Cerebellar nuclear complex (tissue), 1 donor: ENCODE results near the gene GALP.
"Not testable (repeated sequence)": the region's sequence is repeated elsewhere in the genome, so short reads cannot be mapped to it uniquely, and the experiment has no call there.

Source experiments
- DNase-seq, 2 experiments: peaks; one replicate each; lab custom pipeline; 2025; lab: John Stamatoyannopoulos, UW

GALP gene

DNA sequence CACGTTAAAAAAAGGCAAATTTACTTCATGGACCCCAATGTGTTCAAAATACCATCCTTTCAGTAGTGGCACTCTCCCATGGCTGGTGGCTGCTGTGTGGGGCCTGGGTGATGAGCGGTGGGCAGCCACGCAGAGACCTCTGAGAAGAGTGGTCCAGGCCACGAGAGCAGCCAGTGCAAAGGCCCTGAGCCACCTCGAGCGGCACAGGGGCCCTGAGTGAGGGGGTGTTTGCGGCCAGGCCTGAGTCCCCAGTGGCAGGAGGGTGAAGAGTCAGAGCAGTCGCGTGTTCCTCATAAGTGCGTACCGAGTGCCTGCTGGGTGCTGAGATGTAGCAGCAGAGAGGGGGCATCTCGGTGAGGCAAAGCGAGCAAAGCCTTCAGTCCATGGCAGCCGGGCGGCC, 27.7 kb upstream of the GALP start:
- DNase-seq = no peak

DNA sequence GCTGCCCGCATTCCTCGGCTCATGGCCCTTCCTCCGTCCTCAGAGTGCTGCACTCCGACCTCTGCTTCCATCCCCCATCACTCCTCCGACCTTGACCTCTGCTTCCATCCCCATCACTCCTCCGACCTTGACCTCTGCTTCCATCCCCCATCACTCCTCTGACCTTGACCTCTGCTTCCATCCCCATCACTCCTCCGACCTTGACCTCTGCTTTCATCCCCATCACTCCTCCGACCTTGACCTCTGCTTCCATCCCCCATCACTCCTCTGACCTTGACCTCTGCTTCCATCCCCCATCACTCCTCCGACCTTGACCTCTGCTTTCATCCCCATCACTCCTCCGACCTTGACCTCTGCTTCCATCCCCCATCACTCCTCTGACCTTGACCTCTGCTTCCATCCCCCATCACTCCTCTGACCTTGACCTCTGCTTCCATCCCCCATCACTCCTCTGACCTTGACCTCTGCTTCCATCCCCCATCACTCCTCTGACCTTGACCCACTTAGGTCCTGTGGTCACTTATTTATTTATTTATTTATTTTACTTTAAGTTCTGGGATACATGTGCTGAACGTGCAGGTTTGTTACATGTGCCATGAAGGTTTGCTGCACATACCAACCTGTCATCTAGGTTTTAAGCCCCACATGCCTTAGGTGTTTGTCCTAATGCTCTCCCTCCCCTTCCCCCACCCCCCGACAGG, 26.7 kb upstream of the GALP start:
- not testable (repeated sequence) for DNase-seq

DNA sequence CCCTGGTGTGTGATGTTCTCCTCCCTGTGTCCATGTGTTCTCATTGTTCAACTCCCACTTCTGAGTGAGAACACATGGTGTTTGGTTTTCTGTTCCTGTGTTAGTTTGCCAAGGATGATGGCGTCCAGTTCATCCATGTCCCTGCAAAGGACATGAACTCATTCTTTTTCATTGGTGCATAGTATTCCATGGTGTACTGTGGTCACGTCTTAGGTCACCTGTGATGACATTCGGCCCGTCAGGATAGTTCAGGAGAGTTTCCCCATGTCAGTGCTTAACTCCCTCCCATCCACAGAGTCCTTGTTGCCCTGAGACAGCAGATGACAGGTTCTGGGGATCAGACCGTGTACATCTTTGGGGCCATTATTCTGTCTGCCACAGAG, 26.2 kb upstream of the GALP start:
- DNase-seq = no peak

DNA sequence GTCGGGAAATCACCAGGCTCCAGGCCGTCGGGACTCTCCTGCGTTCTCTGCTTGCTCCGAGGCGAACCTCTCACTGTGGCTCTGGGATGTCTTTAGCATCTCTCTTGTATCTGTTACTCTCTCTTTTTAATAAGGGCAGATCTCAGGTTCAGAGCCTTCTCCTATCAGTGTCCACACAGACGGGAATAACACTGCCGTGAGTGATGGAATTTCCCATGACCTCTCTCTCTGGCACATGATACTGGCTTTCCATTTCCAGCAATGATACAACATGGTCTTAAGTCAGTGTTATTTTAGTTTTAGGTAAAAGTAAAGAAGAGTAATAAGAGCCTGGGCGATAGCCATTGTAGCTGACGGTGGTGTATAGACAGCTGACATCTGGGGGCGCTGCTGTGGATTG, 25.4 kb upstream of the GALP start:
- no peak for DNase-seq

DNA sequence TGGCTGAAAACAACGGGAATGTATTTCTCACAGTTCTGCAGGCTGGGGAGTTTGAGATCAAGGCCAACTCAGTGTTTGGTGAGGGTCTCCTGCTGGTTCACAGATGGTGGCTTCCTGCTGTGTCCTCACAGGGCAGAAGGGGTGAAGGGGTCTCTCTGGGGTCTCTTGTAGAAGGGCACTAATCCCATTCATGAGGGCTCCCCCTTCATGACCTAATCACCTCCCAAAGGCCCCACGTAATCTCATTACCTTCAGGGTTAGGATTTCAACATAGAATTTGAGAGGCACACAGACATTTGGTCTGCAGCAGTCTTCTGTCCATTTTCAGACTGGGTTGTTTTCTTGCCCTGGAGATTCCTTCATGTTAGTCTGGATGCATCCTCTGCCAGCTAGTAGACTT, 23.2 kb upstream of the GALP start:
- DNase-seq = no peak

DNA sequence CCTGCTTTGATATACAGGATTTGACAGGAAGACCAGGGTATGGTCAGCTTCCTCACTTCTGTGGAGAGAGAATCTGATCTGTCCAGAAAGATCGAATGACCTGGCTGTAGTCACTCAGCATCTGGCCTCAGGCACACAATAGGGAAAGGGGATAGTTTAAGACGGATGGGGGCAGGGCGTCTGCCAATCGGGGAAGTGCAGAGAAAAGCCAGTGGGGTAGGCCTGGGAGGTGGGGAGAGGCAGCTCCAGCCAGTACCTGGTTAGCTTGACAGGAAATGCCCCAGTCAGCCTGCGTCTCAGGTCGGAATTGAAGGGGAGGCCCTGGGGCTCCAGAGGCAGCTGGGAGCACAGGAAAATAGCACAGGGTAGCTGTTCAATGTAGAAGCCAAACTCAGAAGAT, 22.3 kb upstream of the GALP start:
- no peak for DNase-seq

DNA sequence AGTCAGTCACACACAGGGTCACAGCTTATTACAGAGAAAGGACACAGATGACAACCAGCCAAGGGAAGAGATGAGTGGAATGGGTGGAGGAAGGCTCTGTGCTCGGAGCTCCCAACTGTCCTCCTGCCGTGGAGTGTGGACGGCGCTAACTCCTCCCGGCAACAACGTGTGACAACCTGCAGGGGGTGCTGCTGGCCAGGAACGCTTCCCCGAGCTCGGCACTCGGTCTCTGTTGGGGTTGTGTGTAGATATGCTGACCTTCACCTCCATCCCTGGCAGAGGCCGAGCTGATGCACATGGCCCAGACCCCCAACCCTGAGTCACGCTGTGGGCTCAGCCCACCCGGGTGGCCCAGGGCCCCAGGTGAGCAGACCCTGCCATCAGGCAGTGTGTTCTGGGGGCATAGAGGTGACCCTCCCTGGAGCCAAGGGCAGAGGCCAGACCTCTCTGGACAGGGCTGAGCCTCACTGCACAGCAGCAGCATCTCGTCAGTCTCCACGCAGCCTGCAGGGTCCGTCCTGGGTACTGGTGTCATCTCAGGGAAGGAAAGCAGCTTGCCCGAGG, 20.6 kb upstream of the GALP start:
- no peak for DNase-seq

DNA sequence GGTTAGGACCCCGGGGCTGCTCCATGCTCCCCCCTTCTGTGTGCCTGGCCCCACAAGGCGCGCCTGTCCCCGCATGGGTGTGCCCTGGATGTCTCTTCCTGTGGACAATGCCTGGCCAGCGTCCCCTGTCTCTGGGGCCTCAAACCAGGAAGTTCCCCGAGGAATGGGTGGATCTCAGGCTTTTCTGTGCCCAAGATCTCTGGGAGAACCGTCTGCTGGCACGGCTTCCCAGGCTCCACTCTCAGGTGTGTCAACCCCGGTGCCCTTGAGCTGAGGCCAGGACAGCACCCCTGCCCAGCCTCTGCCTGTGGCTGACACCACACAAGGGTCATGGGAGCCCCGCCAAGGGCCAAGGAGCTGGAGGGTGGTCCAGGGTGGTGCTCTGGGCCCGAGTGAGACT, 19.0 kb upstream of the GALP start:
- no peak for DNase-seq

DNA sequence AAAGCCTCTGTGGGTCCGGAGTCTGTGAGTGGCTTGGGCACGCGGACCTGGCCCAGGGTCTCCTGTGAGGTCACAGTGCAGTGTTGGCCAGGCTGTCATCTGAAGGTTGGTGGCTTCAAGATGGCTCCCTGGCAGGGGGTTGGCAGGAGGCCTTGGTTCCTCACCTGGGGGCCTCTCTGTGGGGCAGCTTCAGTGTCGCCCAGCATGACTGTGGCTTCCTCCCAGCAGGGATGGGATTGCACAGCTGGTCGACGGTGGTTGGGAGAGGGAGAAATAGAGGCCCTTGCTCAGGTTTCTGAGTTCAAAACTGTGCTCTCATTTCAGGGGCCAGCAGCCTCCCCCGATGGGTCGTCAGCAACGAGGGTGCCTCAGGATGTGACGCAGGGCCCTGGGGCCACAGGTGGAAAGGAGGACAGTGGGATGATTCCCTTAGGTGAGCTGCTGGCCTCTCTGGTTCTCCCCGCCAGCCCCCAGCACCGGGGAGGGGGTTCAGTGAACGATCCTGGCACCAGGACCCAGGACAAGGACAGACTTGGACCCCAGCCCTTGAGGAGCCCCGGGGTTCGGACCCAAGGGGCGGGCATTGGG, 17.5 kb upstream of the GALP start:
- DNase-seq = no peak

DNA sequence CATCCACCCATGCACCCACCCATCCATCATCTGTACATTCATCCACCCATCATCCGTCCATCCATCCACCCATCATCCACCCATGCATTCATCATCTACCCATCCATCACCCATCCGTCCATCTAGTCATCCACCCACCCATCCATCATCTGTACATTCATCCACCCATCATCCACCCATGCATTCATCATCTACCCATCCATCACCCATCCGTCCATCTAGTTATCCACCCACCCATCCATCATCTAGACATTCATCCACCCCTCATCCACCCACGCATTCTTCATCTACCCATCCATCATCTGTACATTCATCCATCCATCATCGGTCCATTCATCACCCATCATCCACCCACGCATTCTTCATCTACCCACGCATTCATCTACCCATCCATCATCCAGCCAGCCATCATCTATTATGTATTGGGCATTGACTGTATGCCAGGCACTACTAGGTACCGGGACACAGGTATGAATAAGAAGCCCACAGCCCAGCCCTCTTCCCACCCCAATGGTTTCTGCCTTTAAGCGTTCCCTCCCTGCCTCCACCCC, 16.7 kb upstream of the GALP start:
- DNase-seq = no peak

DNA sequence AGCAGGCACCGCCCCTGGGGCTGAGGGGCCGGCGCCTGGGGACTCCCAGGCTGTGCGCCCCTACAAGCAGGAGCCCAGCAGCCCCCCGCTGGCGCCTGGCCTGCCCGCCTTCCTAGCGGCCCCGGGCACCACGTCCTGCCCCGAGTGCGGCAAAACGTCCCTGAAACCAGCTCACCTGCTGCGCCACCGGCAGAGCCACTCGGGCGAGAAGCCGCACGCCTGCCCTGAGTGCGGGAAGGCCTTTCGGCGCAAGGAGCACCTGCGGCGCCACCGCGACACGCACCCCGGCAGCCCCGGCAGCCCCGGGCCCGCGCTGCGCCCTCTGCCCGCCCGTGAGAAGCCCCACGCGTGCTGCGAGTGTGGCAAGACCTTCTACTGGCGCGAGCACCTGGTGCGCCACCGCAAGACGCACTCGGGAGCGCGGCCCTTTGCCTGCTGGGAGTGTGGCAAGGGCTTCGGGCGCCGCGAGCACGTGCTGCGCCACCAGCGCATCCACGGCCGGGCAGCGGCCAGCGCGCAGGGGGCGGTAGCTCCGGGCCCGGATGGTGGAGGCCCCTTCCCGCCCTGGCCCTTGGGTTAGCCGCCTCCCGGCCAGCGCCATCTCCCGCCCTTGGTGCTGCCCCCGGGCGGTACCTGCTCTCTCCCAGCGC, 16.1 kb upstream of the GALP start:
- no peak for DNase-seq

DNA sequence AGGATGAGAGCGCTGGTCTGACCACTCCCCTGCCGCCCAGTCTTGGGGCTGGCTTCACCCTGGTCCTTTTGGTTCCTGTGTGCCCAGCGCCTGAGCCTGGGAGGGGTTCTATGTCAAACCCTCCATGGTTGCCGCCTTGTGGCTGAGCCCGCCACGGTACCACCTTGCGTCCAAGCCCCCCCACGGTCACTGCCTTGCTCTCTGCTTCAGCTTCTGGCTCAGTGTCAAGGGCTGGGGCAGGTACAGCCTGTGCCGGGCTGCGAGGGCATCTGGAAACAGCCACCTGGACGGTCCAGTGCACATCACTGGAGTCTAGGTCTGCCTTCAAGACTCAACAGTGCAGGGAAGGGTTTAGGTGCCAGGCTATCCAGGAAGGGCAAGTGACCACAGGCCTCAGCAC, 14.3 kb upstream of the GALP start:
- DNase-seq = no peak

DNA sequence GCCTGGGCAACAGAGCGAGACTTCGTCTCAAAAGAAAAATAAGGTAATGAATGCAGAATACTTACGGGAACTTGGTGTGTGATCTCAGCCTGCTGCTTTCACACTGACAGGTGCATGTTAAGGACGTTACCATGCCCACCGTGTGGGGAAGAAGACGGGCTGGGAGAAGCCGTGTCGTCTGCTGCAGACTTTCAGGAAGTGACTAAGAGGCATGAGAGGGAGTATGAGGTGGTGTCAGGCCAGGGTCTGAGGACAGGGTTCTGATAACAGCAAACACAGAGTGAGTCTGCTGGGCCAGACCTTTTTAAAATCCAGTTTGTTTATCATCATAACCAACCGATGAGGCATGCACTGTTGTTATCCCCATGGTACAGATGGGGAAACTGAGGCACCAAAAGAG, 13.6 kb upstream of the GALP start:
- no peak for DNase-seq

DNA sequence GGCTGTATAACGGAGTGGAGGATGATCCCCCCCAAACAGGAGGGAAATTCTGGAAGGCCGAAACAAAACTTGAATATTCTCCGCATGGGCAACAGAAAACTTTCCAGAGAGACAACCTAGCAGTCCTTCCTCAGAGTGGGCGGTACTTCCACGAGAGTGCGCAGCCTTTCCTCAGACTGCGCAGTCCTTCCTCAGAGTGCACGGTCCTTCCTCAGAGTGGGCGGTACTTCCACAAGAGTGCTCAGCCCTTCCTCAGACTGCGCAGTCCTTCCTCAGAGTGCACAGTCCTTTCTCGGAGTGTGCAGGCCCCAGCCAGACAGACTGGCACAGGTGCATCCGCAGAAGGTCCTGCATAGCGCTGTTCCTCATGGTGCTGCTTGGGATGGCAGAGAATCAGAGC, 12.7 kb upstream of the GALP start:
- no peak for DNase-seq

DNA sequence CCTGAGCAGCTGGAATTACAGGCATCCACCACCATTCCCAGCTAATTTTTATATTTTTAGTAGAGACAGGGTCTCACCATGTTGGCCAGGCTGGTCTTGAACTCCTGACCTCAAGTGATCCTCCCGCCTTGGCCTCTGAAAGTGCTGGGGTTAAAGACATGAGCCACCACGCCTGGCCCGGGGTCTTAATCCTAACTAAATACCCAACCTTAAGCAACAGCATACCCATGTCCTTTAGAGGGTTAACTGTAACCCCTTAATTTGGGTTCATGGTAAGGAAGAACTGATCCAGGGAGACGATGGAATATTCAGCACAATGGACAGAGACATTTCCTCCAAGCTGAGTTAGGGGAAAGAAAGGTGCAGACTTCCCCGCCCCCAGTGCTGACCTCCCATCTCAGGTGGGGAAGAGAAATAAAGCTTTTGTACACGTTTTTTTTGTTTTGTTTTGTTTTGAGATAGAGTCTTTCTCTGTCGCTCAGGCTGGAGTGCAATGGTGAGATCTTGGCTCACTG, 8.7 kb upstream of the GALP start:
- DNase-seq = no peak

DNA sequence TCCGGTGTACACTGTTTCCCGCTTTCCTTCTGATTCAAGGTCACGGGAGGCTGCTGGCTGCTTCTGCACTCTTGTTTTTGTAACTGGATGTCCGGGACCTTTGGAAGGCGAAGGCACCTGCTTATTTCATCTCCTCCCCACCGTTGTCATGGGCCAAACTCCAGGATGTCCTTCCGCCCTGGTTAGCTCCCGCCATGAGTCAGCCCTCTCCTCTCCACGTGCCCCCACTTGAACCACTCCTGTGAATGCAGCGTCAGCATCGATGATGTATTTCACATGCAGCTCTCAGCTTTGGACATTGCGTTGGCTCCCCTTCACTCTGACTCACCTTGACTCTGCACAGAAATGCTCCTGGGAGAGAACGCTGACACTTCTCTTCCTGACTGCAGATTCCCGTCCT, 5.5 kb upstream of the GALP start:
- DNase-seq = no peak

DNA sequence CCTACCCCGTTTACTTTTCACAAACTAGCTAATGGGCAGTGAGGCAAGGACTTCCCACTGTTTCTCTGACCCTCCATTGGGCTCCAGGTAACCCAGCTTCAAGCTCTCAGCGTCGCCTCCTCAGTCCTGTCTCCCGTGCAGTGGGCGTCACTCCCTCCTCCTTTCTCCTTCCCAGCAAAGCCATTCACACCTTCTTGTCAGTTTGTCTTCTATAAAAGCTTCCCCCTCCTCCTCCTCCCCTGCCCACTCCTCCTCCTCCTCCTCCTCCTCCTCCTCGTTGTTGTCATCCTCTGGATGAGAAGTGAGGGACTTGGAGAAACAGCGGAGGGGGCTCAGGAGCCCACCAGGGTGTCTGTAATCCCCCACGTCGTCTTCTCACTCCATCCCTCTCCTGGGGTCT, 1.7 kb upstream of the GALP start:
- DNase-seq = no peak

DNA sequence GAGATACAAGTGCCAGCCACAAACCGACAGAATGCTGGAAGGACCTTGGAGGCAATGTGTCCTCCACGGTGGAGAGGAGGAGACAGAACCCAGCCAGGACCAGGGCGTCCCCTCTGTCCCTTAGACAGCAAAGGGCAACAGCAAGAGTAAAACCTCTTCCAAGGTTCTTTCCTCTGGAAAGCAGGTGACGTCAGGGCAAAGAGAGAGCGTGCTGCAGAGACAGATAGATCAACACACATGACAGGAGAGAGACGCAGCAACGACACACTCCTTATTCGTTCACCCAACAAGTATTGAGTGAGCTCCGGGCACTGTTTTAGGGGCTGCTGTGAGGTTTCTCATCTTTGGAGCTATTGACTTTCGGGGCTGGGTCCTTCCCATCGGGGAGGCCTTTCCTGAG, 1.3 kb upstream of the GALP start:
- no peak for DNase-seq

DNA sequence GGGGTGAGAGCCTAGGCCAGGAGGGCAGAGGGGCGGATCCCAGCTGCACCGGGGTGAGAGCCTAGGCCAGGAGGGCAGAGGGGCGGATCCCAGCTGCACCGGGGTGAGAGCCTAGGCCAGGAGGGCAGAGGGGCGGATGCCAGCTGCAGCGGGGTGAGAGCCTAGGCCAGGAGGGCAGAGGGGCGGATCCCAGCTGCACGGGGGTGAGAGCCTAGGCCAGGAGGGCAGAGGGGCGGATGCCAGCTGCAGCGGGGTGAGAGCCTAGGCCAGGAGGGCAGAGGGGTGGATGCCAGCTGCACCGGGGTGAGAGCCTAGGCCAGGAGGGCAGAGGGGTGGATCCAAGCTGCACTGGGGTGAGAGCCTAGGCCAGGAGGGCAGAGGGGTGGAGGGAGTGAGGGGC, 502 bp downstream of the GALP start:
- not testable (repeated sequence) for DNase-seq

DNA sequence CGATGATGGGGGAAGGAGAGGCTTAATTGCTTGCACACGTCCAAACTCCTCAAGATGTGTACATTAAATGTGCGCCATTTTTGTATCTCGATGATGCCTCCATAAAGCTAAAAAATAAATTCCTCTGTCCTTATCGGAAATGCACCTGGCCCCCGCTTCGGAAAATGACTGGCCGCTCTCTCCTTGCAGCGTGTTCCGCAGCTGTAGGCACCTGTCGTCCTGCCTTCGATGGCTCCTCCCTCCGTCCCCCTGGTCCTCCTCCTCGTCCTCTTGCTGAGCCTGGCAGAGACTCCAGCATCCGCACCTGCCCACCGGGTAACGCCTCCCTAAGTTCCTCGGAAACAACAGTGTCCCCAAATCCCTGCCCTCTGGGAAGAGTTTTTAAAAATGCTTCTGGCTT, 1.1 kb downstream of the GALP start:
- no peak for DNase-seq

DNA sequence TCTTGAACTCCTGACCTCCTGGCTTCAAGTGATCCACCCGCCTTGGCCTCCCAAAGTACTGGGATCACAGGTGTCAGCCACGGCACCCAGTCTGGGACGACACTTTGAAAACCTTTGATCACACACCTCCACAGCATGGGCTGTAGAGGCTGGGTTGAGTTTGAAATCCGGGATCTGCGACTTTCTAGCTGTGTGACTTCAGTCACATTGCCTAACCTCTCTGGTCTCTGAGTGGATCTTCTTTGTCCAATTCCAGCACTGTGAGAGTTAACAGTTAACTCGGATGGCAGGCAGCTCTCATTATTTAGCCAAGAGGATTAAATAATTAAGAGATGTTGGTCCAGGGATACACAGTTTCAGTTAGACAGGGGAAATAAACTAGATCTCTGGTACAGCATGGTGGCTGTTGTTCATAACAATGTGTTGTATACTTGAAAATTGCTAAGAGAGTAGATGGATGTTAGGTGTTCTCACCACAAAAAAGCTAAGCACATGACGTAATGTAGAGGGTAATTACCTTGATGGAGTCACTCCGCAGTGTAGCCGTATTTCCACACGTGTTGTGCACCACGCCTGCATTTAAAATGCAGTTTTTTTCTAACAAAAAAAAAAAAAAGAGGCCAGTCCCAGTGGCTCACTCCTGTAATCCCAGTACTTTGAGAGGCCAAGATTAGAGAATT, 1.9 kb downstream of the GALP start:
- DNase-seq = no peak

DNA sequence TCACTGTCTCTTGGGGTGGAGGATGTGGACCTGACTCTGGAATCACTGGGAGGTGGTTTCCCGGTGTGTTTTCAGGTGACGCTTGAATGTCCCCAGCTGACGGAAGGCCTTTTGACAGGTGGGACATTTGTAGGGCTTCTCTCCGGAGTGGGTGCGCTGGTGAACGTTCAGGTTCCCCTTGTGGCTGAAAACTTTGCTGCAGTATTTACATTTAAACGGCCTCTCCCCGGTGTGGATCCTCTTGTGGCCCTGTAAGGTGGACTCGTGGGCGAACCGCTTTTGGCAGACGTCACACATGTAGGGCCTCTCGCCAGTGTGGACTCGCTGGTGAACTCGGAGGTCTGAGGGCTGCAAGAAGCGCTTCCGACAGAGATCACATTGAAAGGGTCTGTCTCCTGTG, 14.0 kb downstream of the GALP start:
- no peak for DNase-seq
